Amygdala (tissue), 56 donors: ENCODE measurements around the gene VDAC2.
"Not testable (repeated sequence)": the region's sequence is repeated elsewhere in the genome, so short reads cannot be mapped to it uniquely, and the experiment has no call there.

Experiments used
- DNase-seq, 56 donors: peaks; one replicate each; lab custom pipeline; 2025; lab: John Stamatoyannopoulos, UW

VDAC2 gene

DNA sequence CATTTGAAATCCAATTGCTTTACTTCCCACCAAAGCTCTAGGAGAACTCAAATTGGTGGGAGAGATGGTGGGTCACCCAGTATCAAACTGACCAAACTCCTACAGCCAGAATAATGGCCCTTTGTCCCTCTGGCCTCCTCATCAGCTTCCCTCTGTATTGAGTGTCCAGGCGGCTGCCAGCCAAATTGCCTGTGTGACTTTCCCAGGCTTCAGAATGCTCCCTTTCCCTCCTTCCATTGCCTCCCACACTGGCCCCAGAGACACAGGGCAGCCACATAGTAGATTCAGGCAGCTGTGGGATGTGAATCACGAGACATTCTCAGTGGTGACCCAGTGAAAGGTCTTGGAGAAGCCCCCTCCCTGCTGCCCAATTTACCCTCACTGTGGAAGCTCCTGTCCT lies 12.7 kb upstream of the VDAC2 start:
- DNase-seq = peak in 37 of 56 donors; percentile 4 to 68 (median 24)

DNA sequence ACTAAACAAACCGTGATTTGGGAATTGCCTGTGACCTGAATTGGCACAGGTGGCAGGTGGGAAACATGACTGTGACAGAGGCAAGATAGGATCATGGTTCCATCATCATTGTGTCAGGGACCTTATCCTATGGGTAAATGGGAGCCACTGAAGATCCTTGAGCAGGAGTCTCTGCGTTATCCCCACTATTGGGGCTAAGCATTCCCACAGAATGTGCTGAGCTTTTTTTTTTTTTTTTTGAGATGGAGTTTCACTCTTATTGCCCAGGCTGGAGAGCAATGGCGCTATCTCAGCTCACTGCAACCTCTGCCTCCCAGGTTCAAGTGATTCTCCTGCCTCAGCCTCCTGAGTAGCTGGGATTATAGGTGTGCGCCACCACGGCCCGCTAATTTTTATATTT lies 10.6 kb upstream of the VDAC2 start:
- DNase-seq = not testable (repeated sequence)

DNA sequence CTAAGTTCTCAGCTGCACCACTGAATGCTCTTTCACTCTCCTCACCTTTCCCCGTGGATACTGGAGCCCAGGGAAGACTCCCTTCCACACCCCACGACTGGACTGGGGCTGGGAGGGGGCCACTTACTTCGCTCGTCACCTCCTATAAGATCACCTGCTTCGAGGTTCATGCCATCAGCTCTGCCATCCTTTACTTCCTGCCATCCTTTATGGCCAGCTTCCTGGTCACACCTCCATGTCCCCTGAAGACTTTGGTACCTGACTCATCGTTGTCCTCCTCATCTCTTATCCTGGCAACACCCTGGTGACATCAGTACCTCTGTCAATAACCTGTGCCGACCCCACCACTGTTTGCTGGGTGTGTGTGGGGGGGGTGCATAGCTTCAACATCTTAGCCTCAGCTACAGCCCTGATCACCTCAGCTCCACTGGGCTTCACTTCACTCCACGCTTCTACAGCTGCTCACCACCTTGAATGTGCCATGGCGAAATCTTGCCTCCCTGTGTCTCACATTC lies 8.7 kb upstream of the VDAC2 start:
- no peak for DNase-seq

DNA sequence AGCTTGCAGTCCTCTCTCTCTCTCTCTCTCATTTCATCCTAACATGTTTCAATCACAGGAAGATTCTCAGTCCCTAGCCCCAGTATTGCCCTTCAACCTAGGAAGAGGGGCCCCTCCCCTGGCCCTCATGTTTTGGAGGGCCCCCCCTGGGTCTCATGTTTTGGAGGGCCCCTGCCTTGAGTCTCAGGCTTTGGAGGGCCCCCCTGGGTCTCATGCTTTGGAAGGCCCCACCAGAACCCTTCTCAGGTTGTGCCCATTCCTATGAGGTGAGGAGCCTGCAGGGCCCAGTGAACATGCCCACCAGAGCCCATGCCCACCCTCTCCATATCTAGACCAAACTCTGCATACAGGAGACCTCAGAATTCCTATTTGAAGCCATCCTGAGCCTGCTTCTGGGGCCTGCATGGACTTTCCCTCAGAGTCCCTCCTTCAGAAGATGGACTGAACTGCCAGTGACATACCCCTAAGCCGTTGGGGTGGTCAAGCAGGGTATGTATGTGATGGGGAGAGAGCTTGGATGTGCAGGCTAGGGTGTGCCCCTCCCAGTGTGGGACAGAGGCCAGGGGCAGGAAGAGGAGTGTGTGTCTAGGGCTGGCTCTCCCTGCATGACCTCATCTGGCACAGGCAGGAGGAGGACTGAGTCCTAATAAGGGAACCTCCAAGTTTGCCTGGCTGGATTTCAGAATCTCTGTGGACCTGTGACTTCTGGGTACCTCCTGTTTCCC lies 8.1 kb upstream of the VDAC2 start:
- DNase-seq = no peak

DNA sequence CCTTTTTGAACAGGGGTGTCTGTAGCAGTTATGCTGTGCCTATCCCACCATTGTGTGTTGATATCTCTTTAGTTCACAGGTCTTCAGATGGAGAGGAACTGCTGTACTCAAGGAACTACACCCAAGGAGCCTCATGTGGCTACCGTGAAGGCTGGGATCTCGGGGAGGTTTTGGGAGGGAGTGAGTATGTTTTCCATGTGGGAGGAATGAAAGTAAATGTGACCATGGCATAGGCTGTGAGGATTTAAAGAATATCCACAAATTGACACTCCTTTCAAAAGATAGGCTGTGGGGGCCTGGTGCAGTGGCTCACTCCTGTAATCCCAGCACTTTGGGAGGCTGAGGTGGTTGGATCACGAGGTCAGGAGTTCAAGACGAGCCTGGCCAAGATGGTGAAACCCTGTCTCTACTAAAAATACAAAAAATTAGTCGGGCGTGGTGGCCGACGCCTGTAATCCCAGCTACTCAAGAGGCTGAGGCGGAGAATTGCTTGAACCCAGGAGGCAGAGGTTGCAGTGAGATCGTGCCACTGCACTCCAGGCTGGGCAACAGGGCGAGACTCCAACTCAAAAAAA lies 7.5 kb upstream of the VDAC2 start:
- DNase-seq = not testable (repeated sequence)

DNA sequence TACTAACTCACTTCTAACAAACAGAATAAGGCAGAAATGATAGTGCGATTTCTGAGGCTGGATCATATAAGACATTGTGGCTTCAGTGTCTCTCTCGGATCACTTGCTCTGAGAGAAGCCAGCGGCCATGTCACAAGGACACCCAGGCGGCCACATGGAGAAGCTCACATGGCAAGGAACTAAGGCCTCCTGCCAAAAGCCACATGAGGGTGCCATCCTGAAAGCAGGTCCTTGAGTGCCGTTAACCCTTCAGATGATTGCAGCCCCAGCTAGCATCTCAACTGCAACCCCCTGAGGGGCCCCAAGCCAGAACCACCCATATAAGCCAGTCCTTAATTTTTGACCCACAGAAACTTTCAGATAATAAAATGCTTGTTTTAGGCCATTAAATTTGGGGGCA lies 6.9 kb upstream of the VDAC2 start:
- no peak for DNase-seq

DNA sequence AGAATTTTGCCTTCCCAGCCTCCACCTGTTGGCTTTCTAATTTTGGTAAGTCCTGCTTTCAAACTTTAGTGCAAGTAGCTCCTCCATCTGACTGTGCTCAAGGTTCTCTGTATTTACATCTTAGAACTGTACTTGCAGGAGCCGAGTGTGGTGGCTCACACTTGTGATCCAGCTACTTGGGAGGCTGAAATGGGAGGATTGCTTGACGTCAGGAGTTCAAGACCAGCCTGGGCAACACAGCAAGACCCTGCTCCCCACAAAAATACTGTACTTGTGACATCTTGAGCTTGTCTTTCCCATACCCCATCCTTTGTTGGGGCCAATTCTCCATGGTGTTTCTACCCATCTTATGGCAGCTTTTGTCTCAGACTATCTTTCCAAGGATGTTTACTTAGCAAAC lies 4.7 kb upstream of the VDAC2 start:
- no peak for DNase-seq

DNA sequence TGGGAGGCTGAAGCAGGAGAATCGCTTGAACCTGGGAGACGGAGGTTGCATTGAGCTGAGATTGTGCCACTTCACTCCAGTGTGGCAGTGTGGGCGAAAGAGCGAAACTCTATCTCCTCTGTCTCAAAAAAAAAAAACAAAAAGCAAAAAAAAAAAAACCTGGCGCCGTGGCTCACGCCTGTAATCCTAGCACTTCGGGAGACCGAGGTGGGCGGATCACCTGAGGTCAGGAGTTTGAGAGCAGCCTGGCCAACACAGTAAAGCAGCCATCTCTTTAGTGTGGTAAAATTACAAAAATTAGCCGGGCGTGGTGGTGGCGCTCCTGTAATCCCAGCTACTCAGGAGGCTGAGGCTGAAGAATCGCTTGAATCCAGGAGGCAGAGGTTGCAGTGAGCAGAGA lies 4.0 kb upstream of the VDAC2 start:
- DNase-seq = not testable (repeated sequence)

DNA sequence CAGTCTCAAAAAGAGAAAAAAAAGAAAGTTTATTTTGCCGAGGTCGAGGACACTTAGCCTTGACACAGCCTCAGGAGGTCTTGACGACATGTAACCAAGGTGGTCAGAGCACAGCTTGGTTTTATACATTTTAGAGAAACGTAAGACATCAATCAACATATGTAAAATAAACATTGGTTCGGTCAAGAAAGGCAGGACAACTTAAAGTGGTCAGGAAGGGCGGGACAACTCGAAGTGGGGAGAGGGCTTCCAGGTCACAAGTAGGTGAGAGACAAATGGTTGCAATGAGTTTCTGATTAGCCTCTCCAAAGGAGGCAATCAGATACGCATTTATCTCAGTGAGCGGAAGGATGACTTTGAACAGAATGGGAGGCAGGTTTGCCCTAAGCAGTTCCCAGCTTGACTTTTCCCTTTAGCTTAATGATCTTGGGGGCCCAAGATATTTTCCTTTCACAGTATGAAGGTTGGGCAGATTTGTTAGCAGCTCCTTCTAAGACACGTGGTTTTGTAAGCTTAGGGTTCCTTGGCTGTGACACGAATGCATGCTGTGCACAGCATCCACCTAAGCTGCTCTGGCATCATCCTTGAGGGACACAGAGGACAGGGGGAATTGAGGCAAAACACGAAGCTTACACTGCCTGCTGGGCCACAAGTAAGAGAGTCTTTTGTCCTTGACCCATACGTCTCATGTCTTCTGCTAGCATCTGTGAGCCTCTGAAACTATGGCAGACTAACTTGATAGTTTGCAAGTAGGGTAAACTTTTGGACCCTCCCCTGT lies 3.3 kb upstream of the VDAC2 start:
- DNase-seq = no peak

DNA sequence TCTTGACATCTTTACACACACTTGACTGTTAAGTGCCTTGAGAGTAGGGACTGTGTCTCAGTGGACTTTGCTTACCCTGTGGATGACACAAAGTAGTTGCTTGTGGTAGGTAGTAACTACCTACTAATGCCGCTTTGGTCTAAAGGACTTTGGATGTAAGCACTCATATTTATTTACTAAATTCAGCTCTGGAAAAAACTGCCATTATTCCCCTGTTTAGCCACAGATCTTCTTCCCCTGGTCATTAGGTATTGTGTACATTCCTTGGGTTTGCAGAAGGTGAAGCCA lies 2.8 kb upstream of the VDAC2 start:
- no peak for DNase-seq

DNA sequence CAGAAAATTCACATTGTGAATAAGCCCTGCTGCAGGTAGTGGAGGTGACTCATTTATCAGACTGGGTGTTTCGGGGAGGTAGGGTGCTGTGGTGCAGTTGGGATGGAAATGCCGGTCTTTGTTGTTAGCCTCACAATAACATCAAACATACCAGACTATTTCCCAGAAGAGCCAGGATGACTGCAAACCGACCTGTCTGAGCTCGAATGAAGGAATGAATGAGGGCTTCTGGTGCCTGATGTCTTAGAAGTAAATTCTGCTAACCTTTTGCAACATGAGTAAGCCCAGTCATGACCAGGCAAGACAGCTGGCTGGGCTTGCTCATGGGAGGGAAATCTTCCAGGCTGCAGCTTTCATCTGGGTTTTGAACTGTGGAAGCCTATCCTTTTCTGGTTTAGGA lies 2.4 kb upstream of the VDAC2 start:
- DNase-seq = no peak

DNA sequence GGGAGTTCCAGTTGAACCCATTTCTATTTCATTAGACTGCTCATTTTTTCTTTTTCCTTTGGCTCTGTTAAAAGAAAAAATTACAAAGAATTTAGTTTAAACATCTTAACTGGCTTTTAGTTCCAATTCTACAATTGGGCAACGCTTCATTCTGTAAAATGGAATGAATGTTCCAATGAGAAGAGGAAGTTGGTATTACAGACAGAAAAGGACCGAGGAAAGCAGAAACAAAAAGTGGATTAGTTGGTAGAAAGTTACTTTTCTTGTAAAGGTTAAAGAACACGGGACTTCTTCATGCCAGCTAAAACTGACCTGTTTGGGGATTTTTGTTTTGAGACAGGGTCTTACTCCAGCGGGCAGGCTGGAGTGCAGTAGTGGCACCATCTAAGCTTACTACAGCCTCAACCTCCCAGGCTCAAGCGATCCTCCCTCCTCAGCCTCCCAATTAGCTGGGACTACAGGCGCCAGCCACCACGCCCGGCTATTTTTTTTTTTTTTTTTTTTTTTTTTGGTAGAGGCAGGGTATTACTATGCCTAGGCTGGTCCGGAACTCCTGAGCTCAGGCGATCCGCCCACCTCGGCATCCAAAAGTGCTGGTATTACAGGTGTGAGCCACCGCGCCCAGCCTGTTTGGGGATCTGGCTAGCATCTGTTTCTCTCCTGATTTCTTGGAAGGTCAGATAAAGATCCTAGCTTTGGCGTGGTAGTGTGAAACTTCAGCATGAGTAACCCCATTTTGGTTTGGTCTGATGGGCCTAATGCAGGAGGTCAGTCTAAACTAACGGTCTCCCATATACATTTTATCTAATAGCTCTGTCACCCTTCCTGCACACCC lies 1.3 kb upstream of the VDAC2 start:
- DNase-seq = peak in 1 of 56 donors; percentile 31

DNA sequence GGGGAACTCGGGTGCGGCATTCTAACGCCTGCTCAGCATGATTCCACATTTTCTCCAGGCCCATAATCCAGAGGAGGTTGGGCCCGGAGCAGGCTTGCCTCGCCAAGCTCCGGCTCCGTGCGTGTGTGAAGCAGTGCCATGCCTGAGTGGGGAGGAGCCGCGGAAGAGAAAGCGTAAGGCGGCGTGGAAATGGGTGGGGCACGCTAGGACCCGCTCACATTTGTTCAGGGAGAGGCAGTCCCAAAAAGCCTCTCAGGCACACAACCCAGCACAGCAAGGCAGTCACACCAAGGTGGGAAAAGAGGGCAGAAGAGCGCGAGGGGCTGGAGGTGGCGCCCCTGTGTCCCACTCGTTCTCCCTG lies 695 bp upstream of the VDAC2 start:
- peak in 43 of 56 donors; percentile 42 to 88 (median 67) for DNase-seq

DNA sequence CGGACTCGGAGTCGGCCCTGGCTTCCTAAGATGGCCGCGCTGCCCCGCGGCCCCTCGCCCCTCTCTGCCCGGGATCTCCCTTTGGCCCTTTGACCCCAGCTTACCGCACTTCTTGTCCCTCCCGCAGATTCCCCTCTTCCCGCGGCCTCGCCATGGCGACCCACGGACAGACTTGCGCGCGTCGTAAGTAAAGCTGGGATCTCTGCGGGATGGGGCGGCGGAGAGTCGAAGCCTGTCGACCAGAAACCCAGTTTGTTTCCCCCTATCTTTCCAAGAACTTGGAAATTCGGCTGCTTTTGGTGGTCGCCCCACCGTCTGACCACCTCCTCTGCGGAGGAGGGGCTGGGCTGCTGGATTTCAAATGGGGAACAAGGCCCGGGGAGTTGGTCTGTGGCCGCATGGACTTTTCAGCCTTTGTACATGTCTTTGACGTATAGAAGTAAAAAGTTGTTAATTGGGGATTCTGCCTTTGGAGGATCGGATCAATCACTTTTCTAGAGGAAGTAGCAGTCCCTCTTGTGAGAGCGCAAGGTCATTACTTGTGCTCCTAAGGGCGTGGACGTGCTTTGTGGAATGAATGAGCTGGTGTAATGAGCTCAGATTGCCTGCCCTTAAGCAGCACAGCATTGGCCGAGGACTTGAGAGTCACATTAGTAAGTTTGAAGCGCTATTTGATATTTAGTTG lies 553 bp downstream of the VDAC2 start:
- peak in 2 of 56 donors; percentile 58 to 62 for DNase-seq

DNA sequence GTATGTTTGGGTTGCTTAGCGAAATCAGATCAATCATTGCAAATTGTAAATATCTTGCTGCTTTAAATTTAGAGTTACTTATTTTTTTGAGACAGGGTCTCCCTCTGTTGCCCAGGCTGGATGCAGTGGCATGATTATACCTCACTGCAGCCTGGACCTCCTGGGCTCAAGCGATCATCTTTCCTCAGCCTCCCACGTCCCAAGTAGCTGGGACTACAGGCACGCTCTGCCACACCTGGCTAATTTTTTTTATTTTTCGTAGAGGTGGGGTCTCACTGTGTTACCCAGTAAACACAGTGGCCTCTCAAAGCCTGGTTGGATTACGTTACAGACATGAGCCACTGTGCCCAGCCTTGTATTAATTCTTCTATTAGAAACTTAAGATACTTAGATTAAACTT lies 1.7 kb downstream of the VDAC2 start:
- DNase-seq = no peak

DNA sequence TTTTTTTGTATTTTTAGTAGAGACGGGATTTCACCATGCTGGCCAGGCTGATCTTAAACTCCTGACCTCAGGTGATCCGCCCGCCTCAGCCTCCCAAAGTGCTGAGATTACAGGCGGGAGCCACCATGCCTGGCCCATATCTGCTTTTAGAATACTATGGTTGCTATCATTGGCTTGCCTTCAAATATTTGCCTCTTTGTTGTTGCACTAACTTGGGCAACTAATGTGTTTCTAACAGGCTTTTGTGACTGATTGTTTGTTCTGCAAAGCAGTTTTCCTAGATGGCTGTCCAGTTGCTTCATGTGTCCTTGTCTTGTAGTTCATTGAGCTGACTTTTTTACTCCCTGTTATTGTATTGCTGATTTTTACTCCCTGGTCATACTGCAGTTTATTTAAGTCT lies 9.7 kb downstream of the VDAC2 start:
- DNase-seq = no peak

DNA sequence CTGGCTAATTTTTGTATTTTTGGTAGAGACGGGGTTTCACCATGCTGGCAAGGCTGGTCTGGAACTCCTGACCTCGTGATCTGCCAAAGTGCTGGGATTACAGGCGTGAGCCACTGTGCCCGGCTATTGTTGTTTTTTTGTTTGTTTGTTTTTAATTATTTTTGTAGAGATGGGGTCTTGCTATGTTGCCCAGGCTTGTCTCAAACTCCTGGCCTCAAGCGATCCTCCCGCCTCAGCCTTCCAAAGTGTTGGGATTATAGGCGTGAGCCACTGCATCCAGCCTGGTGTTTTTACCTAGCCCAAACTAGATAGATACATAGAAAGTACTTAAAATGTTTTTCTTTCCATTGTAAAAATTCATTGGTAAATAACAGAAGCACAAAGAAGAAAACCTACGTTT lies 10.9 kb downstream of the VDAC2 start:
- not testable (repeated sequence) for DNase-seq

DNA sequence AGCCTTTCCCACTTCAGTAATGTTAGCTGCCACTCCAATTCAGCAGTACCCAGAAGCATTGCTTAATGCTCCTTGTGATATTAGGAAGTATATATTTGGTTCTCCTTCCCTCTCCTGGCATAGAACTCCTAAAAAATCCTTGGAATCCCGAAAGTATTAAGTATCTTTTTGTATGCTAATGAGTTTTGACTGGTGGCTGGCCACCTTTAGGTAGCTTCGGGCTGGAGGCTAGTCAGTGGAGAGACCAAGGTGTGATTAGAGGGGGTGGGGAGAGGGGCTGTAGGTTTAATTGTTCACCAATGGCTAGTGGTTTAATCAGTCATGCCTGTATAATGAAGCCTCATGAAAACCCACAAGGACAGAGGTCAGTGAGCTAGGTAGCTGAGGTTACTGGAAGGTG lies 12.9 kb downstream of the VDAC2 start:
- DNase-seq = no peak

DNA sequence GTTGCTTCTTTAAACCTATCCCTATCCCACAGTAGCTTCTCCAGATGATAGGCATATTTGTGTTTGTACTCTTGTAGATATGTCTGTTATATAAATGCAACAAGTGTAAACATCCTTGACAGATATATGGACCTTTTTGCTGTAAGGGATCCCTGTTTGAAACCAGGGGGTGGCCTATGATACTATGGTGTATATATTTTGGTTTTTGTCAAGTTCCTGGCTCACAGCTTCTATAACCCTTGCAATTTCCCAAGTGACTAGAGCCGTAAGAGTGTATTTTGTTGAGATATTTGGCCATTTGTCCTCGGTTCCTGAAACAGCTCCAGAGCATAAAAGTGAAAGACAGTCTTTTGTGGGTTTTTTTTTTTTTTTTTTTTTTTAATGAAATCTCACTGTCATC lies 15.5 kb downstream of the VDAC2 start:
- no peak for DNase-seq

DNA sequence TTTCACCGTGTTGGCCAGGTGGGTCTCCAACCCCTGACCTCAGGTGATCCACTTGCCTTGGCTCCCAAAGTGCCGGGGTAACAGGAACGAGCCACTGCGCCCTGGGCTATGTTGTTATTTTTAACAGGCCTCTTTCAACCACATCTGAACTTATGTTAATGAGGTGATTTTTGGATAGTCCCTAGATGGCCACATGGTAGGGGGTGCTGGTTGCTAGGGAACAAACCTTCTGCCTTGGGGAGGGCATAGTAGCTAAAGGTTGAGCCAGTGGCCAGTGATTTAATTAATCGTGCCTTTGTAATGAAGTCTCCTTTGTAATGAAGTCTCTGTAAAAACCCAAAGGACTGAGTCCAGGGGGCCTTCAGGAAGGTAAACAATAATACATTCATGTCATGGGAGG lies 16.1 kb downstream of the VDAC2 start:
- no peak for DNase-seq
